Activated T-cell treated with anti-CD3 and anti-CD28 coated beads for 1 hour (primary cell): ENCODE measurements around the gene GATA3.

Experiments
- DNase-seq: peaks from one replicate; pipeline ENCODE4 v3.0.0-alpha.2; 2020; ENCODE audit warnings: low read depth

Gene GATA3

GRCh38 chr10:8100366-8100765 is 45.9 kb downstream of the GATA3 start:
- no peak for DNase-seq

GRCh38 chr10:8102708-8103401 is 48.4 kb downstream of the GATA3 start:
- DNase-seq = no peak

- DNase-seq = no peak
Measured at GRCh38 chr10:8103543-8103942, 49.1 kb downstream of the GATA3 start.

- no peak for DNase-seq
Measured at GRCh38 chr10:8104005-8104404, 49.5 kb downstream of the GATA3 start.

- no peak for DNase-seq
Measured at GRCh38 chr10:8104721-8105120, 50.2 kb downstream of the GATA3 start.

GRCh38 chr10:8105932-8106331 is 51.4 kb downstream of the GATA3 start:
- no peak for DNase-seq

GRCh38 chr10:8112230-8112905 is 57.9 kb downstream of the GATA3 start:
- no peak for DNase-seq

- DNase-seq = no peak
Measured at GRCh38 chr10:8112942-8113442, 58.5 kb downstream of the GATA3 start.

GRCh38 chr10:8113616-8114015 is 59.1 kb downstream of the GATA3 start:
- DNase-seq = no peak

- no peak for DNase-seq
Measured at GRCh38 chr10:8114741-8115617, 60.5 kb downstream of the GATA3 start.

GRCh38 chr10:8115618-8115980 is 61.1 kb downstream of the GATA3 start:
- no peak for DNase-seq

- DNase-seq = no peak
Measured at GRCh38 chr10:8116474-8116873, 62.0 kb downstream of the GATA3 start.

GRCh38 chr10:8116926-8117493 is 62.5 kb downstream of the GATA3 start:
- DNase-seq = no peak

- no peak for DNase-seq
Measured at GRCh38 chr10:8121201-8121890, 66.9 kb downstream of the GATA3 start.

GRCh38 chr10:8122611-8123369 is 68.3 kb downstream of the GATA3 start:
- DNase-seq = no peak

GRCh38 chr10:8124436-8124835 is 69.9 kb downstream of the GATA3 start:
- no peak for DNase-seq
